ENCODE measurements around the gene VOPP1. TPM values are rescaled to one million over a fixed set of nuclear protein-coding genes. Genes with fewer than 3 reads are reported as not detected.

Gene VOPP1
- total and polyA plus RNA-seq, 2 of the 13 experiments (the other 11 are each of a cell fraction or from before 2014, with no cell fraction given), result 21.8 to 55.3 TPM

DNA sequence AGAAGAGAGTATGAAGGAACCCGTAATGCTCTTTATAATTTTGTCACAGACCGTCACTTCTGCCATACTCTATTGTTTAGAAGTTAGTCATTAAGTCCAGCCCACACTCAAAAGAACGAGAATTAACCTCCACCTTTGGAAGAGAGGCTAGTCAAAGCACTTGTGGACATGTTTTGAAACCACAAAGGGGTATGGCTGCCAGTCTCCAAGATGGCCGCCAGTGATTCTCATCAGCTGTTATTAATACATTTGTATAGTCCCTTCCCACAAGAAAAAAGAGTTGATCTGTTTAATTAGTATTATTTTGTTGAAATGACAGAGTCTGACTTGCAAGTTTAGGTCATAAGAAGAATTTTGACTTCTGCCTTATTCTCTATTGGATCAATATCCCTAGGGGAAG lies 23.2 kb upstream of the VOPP1 start:
- ChIA-PET POLR2A (no interaction called here), CTCF (ENCODE audit: low intra/inter-chr PET ratio, low total read pairs) (no interaction called here)

DNA sequence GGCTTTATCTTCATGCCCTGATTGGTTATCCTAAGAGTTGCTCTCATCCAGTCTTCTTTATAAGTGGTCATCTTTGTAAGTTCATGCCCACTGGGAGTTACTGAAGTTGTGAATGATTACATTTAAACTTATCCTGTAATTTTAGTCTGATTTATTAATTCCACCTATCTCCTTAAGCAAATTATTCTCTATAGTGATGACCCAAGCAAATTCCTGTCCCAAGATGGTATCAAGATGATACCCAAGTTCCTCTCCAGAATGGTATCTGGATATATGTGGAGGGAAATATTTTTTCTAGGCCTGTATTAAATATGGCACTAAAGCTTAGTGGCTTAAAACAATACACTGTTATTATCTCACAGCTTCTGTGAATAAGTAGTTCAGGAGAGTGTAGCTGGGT lies 22.6 kb upstream of the VOPP1 start:
- intact Hi-C loops (cut with micrococcal nuclease; ENCODE audit: unreplicated experiment), result no loop called here
- H3K79me2 ChIP-seq (ENCODE audit: insufficient read depth, low read length), result no peaks in the 10 kb centered on the region
- H3K27ac ChIP-seq (ENCODE audit: extremely low read length, insufficient read depth, low read length), result no peak overlapping the region
- CTCF ChIA-PET (ENCODE audit: low intra/inter-chr PET ratio, low total read pairs), result no interaction called here
- no peaks in the 10 kb centered on the region for H3K36me3 ChIP-seq (replicated peaks in 1 of 2; ENCODE audit: control insufficient read depth in 1 of 2, insufficient read depth in 2 of 2, low read length in 2 of 2)
- DNase-seq (ENCODE audit: low spot score), result no peak
- peaks cover 0 to 3% of the 10 kb centered on the region in 2 experiments; a peak in 2 of 5 replicates for H3K27me3 ChIP-seq (ENCODE audit: control insufficient read depth in 1 of 2, insufficient read depth in 2 of 2, low read length in 2 of 2)
- H3K4me3 ChIP-seq (replicated peaks in 1 of 3; ENCODE audit: insufficient read depth in 1 of 3, low read depth in 2 of 3, low read length in 3 of 3), result no peak overlapping the region
- FAIRE-seq, result no peak
- no peak overlapping the region for H3K9ac ChIP-seq (ENCODE audit: insufficient read depth, low read depth, low read length)
- peaks cover 6% of the 10 kb centered on the region; the same call in 1 of the 2 replicates for H3K4me1 ChIP-seq (ENCODE audit: insufficient read depth, low read length)
- H4K20me1 ChIP-seq (ENCODE audit: insufficient read depth, low read length), result no peaks in the 10 kb centered on the region
- H3K9me3 ChIP-seq (ENCODE audit: low read length), result no peaks in the 10 kb centered on the region
- no peak for ATAC-seq
- POLR2A ChIA-PET, result no interaction called here
- no peak overlapping the region for H3K4me2 ChIP-seq (ENCODE audit: low read depth, low read length)
- in situ Hi-C loops (cut with HindIII; ENCODE audit: extremely low pct_ligation_motif_present, low pct_unique_long_range_greater_than_20kb), result loop anchor here (10.0 kb wide), 2 partner anchors 160 to 320 kb away; no protein-coding TSS in a partner anchor
- H2AFZ ChIP-seq (ENCODE audit: low read length), result no peak overlapping the region
- no TSS peak for BruUV-seq (replicated peaks)
- TF ChIP-seq MAFK (conservative IDR thresholded peaks at IDR 0.05 in 1 of 2, IDR thresholded peaks at IDR 0.05 in 1 of 2; ENCODE audit: low read length in 2 of 2) (peak in 1 of 2 experiments; percentile 56; a peak in 2 of 4 replicates), PPARG (CRISPR knock-in tag; conservative IDR thresholded peaks at IDR 0.05) (no peak)

More for the DNA sequence above, 23.2 kb upstream of the VOPP1 start:
- Histone ChIP-seq H3K4me3 (replicated peaks in 1 of 3; ENCODE audit: insufficient read depth in 1 of 3, low read depth in 2 of 3, low read length in 3 of 3) (no peak overlapping the region), H3K36me3 (replicated peaks in 1 of 2; ENCODE audit: control insufficient read depth in 1 of 2, insufficient read depth in 2 of 2, low read length in 2 of 2) (no peaks in the 10 kb centered on the region), H3K27me3 (ENCODE audit: control insufficient read depth in 1 of 2, insufficient read depth in 2 of 2, low read length in 2 of 2) (peaks cover 0 to 3% of the 10 kb centered on the region in 2 experiments; a peak in 1 of 5 replicates), H3K4me2 (ENCODE audit: low read depth, low read length) (no peak overlapping the region), H3K79me2 (ENCODE audit: insufficient read depth, low read length) (no peaks in the 10 kb centered on the region), H2AFZ (ENCODE audit: low read length) (no peak overlapping the region), H3K27ac (ENCODE audit: extremely low read length, insufficient read depth, low read length) (no peak overlapping the region), H3K9ac (ENCODE audit: insufficient read depth, low read depth, low read length) (no peak overlapping the region), H3K4me1 (ENCODE audit: insufficient read depth, low read length) (peaks cover 3% of the 10 kb centered on the region; the same call in 1 of the 2 replicates), H4K20me1 (ENCODE audit: insufficient read depth, low read length) (no peaks in the 10 kb centered on the region), H3K9me3 (ENCODE audit: low read length) (no peaks in the 10 kb centered on the region)
- no peak for FAIRE-seq
- no peak for ATAC-seq
- intact Hi-C loops (cut with micrococcal nuclease; ENCODE audit: unreplicated experiment) (no loop called here), in situ Hi-C loops (cut with HindIII; ENCODE audit: extremely low pct_ligation_motif_present, low pct_unique_long_range_greater_than_20kb) (loop anchor here (10.0 kb wide), 2 partner anchors 161 to 321 kb away; no protein-coding TSS in a partner anchor)
- no peak for TF ChIP-seq ZNF703 (CRISPR knock-in tag; IDR thresholded peaks at IDR 0.05; ENCODE audit: borderline replicate concordance)
- no peak for TF ChIP-seq ZNF724P (CRISPR knock-in tag; IDR thresholded peaks at IDR 0.05; ENCODE audit: borderline replicate concordance)
- TF ChIP-seq, protein P1, sequence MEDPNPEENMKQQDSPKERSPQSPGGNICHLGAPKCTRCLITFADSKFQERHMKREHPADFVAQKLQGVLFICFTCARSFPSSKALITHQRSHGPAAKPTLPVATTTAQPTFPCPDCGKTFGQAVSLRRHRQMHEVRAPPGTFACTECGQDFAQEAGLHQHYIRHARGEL (CRISPR knock-in tag; IDR thresholded peaks at IDR 0.05), result no peak
- no peak for TF ChIP-seq JUNB (CRISPR knock-in tag; IDR thresholded peaks at IDR 0.05; ENCODE audit: borderline replicate concordance)
- no peak for TF ChIP-seq ZNF841 (CRISPR knock-in tag; IDR thresholded peaks at IDR 0.05; ENCODE audit: borderline replicate concordance)
- TF ChIP-seq DR1 (CRISPR knock-in tag; IDR thresholded peaks at IDR 0.05), result no peak
- no peak for TF ChIP-seq ZNF598 (CRISPR knock-in tag; IDR thresholded peaks at IDR 0.05; ENCODE audit: borderline replicate concordance)
- 19% methylated on average over 4 of the region's 4 CpGs for WGBS (ENCODE audit: low lambda C conversion rate)
- no peak for DNase-seq (ENCODE audit: low spot score)
- no TSS peak for BruUV-seq (replicated peaks)

Data from HepG2 (cell line).